ENCODE measurements around the gene EBPL.
"Not testable (repeated sequence)": the region's sequence is repeated elsewhere in the genome, so short reads cannot be mapped to it uniquely, and the experiment has no call there.

The EBPL gene

GRCh38 chr13:49690995-49691784 lies at the start of gene EBPL:
EBPL (minus strand) TSS chr13:49691486; CDS start chr13:49691424, 62 bp downstream.
- peak; percentile 91 to 98 for DNase-seq

GRCh38 chr13:49740870-49741269 lies 49.6 kb upstream of the EBPL start:
- no peak for DNase-seq

- DNase-seq, result no peak
These were observed 48.4 kb upstream of the EBPL start for GRCh38 chr13:49739498-49740187.

- no peak for DNase-seq
These were observed 42.1 kb upstream of the EBPL start for GRCh38 chr13:49733181-49733951.

- no peak for DNase-seq
These were observed 40.5 kb upstream of the EBPL start for GRCh38 chr13:49731766-49732165.

GRCh38 chr13:49716615-49717014 lies 25.3 kb upstream of the EBPL start:
- DNase-seq, result no peak

GRCh38 chr13:49714757-49715156 lies 23.5 kb upstream of the EBPL start:
- no peak for DNase-seq

GRCh38 chr13:49711218-49711863 lies 20.1 kb upstream of the EBPL start:
- no peak for DNase-seq

GRCh38 chr13:49704264-49704663 lies 13.0 kb upstream of the EBPL start:
- DNase-seq, result not testable (repeated sequence)

- no peak for DNase-seq
These were observed 10.2 kb upstream of the EBPL start for GRCh38 chr13:49701491-49701890.

GRCh38 chr13:49697468-49697867 lies 6.2 kb upstream of the EBPL start:
- DNase-seq, result no peak

GRCh38 chr13:49694446-49694845 lies 3.2 kb upstream of the EBPL start:
- no peak for DNase-seq

- DNase-seq, result no peak
These were observed 2.6 kb upstream of the EBPL start for GRCh38 chr13:49693877-49694276.

- DNase-seq, result no peak
These were observed 2.0 kb upstream of the EBPL start for GRCh38 chr13:49693191-49693733.

- no peak for DNase-seq
These were observed 922 bp downstream of the EBPL start for GRCh38 chr13:49690133-49690994.

GRCh38 chr13:49683489-49683888 lies 7.8 kb downstream of the EBPL start:
- peak in 1 of 2 donors; percentile 10 for DNase-seq

GRCh38 chr13:49681842-49682435 lies 9.3 kb downstream of the EBPL start:
- no peak for DNase-seq

- no peak for DNase-seq
These were observed 12.0 kb downstream of the EBPL start for GRCh38 chr13:49679246-49679645.

- no peak for DNase-seq
These were observed 12.9 kb downstream of the EBPL start for GRCh38 chr13:49678191-49678914.

GRCh38 chr13:49676581-49677298 lies 14.5 kb downstream of the EBPL start:
- DNase-seq, result no peak
